IPS DF 19.7 (cell line): ENCODE data around the gene MPZ.
"Not testable (repeated sequence)": the region's sequence is repeated elsewhere in the genome, so short reads cannot be mapped to it uniquely, and the experiment has no call there.

Experiments
- DNase-seq: peaks from one replicate; pipeline ENCODE4 v3.0.0-alpha.2; 2013; ENCODE audit warnings: low read depth, low spot score

The MPZ gene

DNA sequence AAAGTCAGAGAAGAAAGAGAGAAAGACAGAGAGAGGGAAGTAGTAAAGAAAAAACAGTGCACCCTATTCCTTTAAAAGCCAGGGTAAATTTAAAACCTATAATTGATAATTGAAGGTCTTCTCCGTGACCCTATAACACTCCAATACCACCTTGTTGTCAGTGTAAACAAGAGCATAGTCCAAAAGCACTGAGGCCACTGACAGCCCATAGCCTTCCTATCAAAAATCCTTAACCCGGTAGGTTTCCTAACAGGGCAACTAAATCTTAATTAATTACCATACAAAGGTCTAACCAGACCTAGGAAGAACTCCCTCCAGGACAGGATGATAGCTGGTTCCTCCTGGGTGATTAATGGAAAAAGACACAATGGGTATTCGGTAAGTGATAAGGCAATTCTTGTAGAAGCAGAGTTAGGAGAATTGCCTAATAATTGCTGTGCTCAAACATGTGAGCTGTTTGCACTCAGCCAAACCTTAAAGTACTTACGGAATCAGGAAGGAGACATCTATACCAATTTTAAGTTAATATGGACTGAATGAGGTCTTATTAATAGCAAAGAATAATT, 53.7 kb downstream of the MPZ start:
- DNase-seq = not testable (repeated sequence)

DNA sequence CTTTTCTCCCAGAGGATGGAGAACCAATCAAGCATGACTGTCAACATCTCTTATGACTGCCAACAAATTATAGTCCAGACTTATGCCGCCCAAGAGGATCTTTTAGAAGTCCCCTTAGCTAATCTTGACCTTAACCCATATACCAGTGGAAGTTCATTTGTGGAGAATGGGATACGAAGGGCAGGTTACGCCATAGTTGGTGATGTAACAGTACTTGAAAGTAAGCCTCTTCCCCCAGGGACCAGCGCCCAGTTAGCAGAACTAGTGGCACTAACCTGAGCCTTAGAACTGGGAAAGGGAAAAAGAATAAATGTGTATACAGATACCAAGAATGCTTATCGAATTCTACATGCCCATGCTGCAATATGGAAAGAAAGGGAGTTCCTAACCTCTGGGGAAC, 54.5 kb downstream of the MPZ start:
- not testable (repeated sequence) for DNase-seq
